Measurements from ENCODE around the gene MTMR4.

Gene MTMR4

GRCh38 chr17:58517928-58518609 is 3.6 kb upstream of the MTMR4 start:
- DNase-seq (ENCODE audit: low read depth), result peak; percentile 99
- peak overlapping the region; percentile 81 for H3K4me3 ChIP-seq (ENCODE audit: low read depth, low read length)
- in situ Hi-C loops (cut with HindIII; ENCODE audit: low sequenced_read_pairs), result no loop called here
- TF ChIP-seq CTCF (IDR thresholded peaks at IDR 0.05; ENCODE audit: low read depth, low read length, missing control alignments), result no peak

GRCh38 chr17:58517378-58517927 is 3.0 kb upstream of the MTMR4 start:
- TF ChIP-seq CTCF (IDR thresholded peaks at IDR 0.05; ENCODE audit: low read depth, low read length, missing control alignments), result no peak
- in situ Hi-C loops (cut with HindIII; ENCODE audit: low sequenced_read_pairs), result no loop called here
- peak overlapping the region; percentile 81 for H3K4me3 ChIP-seq (ENCODE audit: low read depth, low read length)
- no peak for DNase-seq (ENCODE audit: low read depth)

- in situ Hi-C loops (cut with HindIII; ENCODE audit: low sequenced_read_pairs), result no loop called here
- TF ChIP-seq CTCF (IDR thresholded peaks at IDR 0.05; ENCODE audit: low read depth, low read length, missing control alignments), result no peak
Observed at GRCh38 chr17:58516644-58517377, 2.4 kb upstream of the MTMR4 start.

GRCh38 chr17:58515286-58515685 is 848 bp upstream of the MTMR4 start:
- in situ Hi-C loops (cut with HindIII; ENCODE audit: low sequenced_read_pairs), result no loop called here
- no peak for DNase-seq (ENCODE audit: low read depth)
- peak overlapping the region; percentile 75 for H3K4me3 ChIP-seq (ENCODE audit: low read depth, low read length)
- no peak for TF ChIP-seq CTCF (IDR thresholded peaks at IDR 0.05; ENCODE audit: low read depth, low read length, missing control alignments)

More at GRCh38 chr17:58516644-58517377, 2.4 kb upstream of the MTMR4 start:
- DNase-seq (ENCODE audit: low read depth), result no peak
- H3K4me3 ChIP-seq (ENCODE audit: low read depth, low read length), result peak overlapping the region; percentile 81

GRCh38 chr17:58514770-58515157 is 326 bp upstream of the MTMR4 start:
- in situ Hi-C loops (cut with HindIII; ENCODE audit: low sequenced_read_pairs), result no loop called here

More at GRCh38 chr17:58514770-58515157, 326 bp upstream of the MTMR4 start:
- H3K4me3 ChIP-seq (ENCODE audit: low read depth, low read length), result peak overlapping the region; percentile 75
- no peak for TF ChIP-seq CTCF (IDR thresholded peaks at IDR 0.05; ENCODE audit: low read depth, low read length, missing control alignments)
- no peak for DNase-seq (ENCODE audit: low read depth)
